ENCODE results near the gene SFRP5.

DNA sequence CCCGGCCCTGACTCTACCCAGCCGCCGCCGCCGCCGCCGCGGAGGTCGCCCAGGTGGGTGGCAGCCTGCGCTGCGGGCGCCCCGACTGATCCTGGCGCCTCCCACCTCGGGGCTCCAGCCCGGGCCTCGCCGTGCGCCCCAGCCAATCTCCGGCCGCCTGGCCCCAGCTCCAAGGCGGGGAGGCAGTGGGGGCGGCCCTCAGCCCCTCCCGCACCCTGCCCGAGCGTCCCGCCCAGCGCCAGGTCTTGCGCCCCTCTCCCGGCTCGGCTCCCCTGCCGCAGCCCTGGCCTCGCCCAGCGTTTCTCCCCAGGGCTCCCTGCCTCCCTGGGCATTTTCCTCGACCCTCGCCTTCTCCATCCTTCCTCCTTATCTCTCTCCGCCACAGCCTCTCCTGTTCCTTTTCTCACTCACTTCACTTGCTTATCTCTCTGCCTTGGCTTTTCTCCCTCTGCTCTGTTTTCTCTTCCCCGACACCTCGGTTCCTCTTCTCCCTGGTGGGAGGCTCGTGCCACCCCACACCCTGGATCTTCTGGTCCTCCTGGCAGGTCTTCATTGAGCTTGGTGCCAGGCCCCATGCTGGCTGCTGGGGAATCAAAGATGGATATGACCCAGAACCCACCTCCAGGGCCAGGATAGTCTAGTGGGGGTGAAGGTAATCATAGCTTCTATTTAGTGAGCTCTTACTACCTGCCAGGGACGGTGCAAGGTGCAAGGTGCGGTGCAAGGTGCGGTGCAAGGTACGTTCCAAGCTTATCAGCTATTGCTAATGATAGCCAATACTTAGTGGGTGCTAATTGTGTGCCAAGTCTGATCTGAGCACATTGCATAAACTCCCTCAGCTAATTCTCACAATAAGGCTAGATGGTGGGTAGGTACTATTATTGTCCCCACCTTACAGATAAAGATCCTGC is at the start of gene SFRP5:
- TF ChIP-seq, protein P1, sequence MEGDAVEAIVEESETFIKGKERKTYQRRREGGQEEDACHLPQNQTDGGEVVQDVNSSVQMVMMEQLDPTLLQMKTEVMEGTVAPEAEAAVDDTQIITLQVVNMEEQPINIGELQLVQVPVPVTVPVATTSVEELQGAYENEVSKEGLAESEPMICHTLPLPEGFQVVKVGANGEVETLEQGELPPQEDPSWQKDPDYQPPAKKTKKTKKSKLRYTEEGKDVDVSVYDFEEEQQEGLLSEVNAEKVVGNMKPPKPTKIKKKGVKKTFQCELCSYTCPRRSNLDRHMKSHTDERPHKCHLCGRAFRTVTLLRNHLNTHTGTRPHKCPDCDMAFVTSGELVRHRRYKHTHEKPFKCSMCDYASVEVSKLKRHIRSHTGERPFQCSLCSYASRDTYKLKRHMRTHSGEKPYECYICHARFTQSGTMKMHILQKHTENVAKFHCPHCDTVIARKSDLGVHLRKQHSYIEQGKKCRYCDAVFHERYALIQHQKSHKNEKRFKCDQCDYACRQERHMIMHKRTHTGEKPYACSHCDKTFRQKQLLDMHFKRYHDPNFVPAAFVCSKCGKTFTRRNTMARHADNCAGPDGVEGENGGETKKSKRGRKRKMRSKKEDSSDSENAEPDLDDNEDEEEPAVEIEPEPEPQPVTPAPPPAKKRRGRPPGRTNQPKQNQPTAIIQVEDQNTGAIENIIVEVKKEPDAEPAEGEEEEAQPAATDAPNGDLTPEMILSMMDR (IDR thresholded peaks at IDR 0.05) = no peak
- TF ChIP-seq EZH2 (IDR thresholded peaks at IDR 0.05; ENCODE audit: borderline replicate concordance, insufficient read depth, low read depth, low read length, poor library complexity, severe bottlenecking) = no peak
